Superior temporal gyrus (tissue), 1 donor: ENCODE data around the gene MSH3.
A peak's percentile ranks its signal among the peaks of the same experiment; 100 is the strongest.
"Not testable (repeated sequence)": the region's sequence is repeated elsewhere in the genome, so short reads cannot be mapped to it uniquely, and the experiment has no call there.

Experiments used
- DNase-seq: peaks from one replicate; pipeline ENCODE4 v3.0.0-alpha.2; 2016; ENCODE audit errors: extremely low spot score

Gene MSH3

DNA sequence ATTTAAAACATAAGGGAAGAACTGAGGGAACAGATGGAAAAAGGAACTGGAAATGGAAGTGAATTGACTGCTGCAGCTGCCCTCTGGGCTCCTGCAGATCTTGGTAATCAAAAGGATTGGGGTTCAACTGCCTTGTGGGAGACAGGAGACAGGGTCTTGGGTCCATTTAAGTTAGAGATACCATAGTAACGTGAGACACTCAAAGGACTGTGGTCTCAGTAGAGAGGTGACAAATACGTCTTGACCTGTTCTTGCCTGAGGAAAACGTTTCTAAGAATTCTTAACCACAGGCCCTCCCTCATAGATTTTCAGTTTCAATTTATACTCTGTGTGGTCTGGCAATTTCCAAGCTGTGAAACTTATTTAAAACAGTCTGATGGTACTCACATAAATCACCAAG is 101.2 kb downstream of the MSH3 start:
- no peak for DNase-seq

DNA sequence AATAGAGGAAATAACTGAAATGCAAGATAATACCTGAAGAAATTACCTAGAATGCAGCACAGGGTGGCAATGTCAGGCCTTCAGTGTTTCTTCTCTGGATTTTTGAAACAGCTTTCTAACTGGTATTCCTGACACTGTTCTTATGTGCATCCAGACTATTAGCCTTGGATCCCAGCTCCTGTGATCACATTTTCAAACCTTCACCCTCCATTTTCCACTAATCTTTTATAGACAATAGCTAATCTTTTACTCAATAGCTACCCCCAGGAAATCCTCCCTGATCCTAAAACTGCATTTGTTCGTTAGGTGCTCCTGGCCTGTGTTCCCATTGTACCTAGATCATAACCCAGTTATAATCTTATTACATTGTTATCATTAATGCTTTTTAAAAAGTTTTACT is 101.8 kb downstream of the MSH3 start:
- DNase-seq: no peak

DNA sequence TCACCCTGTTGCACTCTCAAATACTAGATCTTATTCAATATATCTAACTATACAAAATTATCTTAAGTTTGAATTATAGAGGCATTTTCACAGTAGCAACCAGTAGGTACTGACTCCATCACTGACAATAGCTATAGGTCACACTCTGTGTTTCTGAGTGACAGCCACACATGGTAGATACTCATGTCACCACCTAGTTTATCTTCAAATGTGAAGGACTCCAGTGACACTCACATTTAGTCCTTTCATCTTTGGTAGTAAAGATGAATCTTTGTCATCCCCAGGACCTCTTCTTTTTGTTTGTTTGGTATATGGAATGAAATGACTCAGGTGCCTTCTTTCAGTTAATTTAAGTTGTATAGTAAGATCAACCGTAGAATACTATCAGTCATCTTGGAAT is 102.8 kb downstream of the MSH3 start:
- no peak for DNase-seq

DNA sequence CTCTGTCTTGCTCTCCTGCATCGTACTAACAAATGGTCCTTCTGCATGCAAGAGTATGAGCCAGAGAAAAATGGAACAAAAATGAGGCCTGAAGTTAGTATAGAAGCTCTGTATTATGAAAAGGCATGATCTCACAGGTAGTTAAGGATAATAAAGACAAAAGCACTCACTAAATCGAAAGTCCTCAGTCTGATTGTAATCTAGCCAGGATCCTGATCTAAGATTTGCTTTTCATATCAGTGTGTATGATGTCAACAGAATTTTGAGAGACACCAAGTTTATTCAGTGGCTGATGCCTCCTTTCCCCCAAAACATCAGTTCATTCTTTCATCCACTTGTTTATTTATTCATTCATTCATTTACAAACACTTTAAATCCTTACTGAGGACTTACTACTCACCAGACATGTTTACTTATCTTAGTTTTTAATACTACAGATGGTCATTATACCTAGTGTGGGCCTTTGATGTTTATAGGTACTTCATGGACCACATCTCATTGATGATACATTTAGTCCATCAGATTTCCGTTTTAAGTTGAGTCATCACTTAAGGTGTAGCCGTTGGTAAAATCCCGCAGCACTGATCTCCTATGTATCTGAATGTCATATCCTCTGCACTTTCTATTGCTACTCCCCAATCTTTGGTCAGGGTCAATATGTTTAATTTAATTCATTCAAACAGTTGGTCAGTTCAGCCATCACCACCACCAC is 105.6 kb downstream of the MSH3 start:
- no peak for DNase-seq

DNA sequence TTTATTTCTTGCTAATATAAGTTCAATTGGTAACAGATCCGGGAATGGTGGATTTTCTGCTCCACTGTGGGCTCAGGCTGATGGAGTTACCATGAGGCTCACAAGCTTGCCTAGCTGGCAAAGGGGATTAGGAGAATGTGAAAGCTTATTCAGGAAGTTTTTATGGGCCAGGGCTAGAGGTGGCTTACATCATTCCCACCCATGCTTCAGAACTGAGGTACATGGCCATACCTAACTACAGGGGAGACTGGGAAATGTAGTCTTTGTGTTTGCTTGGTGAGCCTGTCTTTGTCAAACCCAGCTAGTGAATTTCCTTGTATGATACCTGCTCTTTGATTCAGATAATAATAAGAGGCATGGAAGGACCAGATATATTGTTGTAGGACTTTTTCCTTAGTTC is 106.2 kb downstream of the MSH3 start:
- DNase-seq: no peak

DNA sequence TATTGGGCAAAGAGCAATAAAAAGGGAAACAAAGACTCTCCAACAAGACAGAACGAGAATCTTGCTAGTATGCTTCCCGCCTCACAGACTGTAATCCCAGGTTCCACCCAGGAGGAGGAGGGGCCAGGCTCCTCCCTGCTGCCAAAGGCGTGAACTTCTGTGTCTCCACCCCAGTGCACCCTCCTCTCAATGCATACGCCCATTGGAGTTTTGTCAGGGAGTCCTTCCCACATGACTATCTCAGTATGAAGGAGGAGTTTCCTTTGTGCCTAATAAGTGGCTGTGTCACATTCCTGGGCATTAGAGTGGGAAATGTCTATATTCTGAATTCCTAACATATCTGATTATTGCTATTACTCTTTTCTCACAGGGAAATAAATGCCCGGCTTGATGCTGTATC is 106.7 kb downstream of the MSH3 start:
- DNase-seq: no peak

DNA sequence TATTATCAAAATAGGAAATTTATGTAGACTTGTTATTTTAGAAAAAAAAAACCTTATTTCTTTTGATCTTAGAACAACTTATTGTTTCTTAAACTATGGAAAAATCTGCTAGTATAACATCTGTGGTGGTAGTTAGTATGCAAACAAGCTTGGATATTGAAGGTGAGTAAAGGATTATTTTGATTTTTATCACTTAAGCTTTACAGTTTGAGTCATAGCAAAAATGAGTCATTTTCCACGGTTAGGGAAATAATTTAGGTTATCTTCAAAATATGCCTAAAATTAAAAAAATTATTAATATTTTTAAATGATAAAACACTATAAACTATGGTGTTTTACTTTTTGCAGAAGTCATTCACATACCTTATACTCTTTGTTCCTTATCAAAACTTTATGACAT is 107.5 kb downstream of the MSH3 start:
- DNase-seq: no peak

DNA sequence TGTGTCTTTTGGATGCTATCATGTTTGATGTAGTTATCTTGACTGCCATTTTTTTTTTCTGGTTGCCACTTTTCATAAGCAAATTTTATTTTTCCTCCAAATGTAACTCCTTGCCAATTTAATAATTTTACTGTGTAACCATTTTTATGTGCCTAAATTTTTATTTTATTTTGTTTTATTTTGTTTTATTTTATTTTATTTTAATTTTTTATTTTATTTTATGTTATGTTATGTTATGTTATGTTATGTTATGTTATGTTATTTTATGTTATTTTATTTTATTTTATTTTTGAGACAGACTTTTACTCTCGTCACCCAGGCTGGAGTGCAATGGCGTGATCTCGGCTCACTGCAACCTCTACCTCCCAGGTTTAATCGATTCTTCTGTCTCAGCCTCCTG is 108.1 kb downstream of the MSH3 start:
- DNase-seq: no peak

DNA sequence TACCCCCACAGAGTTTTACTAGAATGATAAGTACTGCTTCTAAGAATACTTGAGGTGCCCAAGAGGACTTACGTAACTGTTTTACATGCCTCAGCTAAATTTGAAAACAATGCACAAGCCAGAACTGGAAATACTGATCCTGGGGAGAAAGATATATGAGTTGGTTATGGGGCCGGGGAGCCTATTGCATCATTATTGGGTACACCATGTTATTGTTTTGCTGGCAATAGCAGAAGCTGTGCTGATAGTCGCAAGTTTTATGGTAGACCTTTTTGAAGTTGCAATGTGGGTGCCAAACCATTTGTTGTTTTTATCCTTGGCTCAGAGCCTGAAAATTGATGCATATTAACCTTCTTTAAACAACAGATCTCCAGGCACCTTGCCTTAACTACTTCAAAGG is 108.8 kb downstream of the MSH3 start:
- no peak for DNase-seq

DNA sequence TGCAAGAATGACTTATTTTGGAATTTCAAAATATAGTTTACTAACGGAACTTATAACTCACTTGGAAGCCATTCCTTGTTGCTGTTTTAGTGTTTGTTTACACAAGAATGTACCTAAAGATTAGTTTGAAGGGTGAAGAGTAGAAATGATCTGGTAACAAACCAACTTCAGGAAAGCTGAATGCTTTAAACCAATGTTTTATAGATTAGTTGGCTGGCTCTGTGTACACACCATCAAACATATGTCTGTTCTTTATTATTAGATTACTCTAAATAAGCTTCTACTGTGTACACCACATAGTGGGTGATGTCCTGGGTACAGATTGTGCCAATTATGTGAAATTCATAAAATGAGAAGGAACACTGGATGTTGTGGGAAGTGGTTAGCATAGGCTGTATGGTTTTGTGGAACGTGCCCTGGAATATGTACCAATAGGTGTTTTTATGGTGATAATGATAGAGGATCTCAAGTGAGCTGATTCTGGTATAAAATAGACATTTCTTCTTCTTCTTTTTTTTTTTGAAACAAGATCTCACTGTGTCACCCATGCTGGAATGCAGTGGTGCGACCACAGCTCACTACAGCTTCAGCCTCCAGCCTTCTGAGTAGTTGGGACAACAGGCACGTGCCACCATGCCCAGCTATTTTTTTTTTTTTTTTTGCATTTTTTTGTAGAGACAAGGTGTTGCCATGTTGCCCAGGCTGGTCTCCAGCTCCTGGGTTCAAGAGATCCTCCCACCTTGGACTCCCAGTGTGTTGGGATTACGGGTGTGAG is 109.6 kb downstream of the MSH3 start:
- no peak for DNase-seq

DNA sequence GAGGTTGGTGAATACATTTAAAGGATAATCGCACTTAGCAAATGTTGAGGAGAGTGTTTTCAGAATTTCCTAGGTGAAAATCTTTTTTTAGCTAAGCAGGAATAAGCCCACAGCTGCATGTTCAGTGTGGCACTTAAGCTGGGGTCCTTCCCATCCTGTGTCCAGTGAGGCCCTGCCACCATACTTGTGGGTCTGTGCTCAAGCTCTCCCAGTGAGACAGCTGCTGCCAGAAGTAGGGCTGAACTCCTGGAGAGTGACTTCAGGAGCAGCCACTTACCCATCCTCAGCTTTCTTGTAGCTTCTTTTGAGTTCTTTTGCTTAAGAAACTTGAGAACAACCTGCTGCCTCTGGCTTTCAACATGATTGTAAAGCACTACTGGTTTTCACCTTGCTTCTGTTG is 110.3 kb downstream of the MSH3 start:
- no peak for DNase-seq

DNA sequence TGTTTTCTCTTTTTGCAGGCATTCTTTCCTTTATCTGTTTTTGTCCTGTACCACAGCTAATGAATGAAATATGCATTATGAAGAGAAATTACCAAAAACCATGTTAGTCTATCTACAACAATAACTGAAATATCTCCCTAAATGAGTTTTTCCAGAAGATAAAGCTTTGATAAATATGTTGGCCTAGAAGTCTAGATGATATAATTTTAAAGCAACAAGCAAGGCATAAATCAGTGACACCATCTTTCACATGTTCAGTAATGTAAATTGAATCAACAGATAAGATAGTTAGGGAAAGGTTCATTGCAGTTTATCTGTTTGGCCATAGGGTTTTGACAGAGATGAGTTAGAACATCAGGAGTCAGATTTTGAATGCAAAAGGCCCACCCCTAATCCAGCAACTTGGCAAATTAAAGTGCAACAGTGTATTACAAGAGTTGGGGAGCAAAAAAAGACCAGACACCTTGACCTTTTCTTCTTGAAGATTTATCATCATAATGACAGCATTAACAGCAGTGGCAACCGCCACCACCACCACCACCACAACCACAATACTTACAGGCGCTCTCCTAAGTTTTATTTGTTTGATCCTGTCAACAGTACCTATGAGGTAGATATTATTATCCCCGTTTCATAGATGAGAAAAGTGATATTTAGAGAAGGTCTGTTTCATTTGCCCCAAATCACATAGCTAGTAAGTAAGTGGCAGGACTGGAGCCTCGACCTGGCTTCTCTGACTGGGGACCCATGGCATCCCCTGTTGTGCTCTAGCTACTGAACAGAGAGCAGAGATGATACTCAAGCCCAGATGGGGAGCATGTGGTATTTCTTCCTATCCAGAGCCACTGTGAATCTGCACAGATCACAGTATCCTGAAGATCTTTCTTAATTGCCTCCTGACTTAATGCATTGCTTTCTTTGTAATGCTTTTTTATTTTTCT is 123.2 kb downstream of the MSH3 start:
- no peak for DNase-seq

DNA sequence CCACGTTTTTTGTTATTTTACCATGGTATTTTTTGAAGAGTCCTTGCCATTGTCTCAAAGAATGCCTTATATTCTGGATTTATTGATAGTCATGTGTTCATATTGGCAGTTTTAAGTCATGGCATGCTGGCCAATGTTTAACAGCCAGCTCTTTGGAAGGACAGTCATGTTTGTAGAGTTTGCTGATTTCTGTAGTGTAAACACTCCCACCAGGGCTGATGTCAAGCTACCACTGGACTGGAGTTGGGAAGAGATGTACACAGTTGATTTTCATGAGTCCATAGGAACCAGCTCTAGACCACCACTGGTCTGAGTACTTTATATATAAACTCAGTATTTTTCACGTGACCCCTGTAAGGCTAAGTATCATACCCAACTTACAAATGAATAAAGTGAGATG is 125.6 kb downstream of the MSH3 start:
- DNase-seq: no peak

DNA sequence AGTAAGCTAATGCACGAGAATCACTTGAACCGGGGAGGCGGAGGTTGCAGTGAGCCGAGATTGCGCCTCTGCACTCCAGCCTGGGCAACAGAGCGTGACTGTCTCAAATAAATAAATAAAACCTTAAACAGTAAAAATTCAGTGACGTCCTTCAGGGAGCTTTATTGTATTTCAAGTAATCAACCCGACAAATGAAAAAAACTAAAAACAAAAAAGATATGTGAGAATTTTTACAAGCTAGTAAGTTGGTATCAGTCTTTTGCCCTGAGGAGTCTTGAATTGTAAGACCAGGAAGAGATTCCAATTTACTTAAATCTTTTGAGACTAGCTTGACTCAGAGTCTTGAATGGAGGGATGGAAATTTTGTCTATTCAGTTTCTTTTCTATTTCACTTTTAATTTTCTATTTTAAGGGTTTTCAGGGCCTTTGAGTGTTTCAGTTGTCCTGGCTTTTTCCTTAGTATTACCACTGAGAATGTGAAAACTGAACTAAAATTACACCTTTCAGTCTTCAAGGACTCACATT is 126.4 kb downstream of the MSH3 start:
- DNase-seq: no peak

DNA sequence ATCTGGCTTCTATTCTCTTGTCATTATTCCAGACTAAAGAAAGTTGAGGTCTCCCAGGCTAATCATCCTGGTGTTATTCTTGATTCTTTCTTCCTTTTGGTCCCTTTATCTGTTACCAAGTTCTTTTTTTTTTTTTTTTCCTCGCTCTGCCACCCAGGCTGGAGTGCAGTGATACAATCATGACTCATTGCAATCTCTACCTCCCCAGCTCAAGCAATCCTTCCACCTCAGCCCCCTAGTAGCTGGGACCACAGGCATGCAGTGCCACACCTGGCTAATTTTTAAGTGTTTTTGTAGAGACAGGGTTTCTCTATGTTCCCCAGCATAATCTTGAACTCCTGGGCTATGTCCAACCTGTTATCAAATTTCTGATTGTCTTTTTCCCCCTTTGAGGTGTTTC is 126.9 kb downstream of the MSH3 start:
- DNase-seq: no peak

DNA sequence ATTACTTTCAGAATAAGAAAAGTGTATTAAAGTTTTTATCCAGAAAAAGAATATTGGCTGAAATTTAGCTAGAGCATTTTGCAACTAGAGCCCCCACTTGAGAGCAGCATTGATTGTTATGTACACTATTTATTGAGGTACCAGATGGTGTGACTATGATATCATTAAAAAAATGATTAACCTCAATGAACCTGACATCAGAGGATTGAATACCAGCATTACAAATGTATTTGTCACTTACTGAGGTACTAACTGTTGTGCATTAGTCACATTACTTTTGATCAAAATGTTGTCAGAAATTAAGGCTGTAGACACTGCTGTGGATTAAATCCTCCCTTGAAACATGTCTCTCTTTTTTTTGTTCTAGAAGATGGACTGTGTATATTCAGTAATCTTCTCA is 128.2 kb downstream of the MSH3 start:
- no peak for DNase-seq

DNA sequence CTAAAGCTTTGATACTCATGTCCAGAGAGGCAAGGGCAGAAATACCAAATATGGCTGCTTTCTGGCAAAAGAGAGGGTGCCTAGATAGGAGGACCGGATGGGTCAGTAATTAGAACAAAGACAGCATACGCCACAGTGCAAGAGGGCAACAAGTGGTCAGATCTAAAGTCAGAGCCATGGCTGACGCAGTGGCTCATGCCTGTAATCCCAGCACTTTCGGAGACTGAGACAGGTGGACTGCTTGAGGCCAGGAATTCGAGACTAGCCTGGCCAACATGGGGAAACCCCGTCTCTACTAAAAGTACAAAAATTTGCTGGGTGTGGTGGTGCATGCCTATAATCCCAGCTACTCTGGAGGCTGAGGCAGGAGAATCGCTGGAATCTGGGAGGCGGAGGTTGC is 129.3 kb downstream of the MSH3 start:
- DNase-seq: not testable (repeated sequence)

DNA sequence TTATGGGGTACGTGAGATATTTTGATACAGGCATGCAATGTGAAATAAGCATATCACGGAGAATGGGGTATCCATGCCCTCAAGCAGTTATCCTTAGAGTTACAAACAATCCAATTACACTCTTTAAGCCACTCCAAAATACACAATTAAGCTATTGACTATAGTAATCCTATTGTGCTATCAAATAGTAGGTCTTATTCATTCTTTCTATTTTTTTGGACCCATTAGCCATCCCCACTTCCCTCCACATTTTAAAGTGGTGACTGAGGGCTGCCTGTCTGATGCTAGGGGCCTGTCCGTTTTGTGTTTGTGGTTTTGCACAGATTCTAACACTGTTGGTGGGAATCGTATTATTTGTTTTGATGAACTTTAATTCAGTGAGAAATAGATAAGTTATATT is 130.0 kb downstream of the MSH3 start:
- DNase-seq: peak; percentile 61

DNA sequence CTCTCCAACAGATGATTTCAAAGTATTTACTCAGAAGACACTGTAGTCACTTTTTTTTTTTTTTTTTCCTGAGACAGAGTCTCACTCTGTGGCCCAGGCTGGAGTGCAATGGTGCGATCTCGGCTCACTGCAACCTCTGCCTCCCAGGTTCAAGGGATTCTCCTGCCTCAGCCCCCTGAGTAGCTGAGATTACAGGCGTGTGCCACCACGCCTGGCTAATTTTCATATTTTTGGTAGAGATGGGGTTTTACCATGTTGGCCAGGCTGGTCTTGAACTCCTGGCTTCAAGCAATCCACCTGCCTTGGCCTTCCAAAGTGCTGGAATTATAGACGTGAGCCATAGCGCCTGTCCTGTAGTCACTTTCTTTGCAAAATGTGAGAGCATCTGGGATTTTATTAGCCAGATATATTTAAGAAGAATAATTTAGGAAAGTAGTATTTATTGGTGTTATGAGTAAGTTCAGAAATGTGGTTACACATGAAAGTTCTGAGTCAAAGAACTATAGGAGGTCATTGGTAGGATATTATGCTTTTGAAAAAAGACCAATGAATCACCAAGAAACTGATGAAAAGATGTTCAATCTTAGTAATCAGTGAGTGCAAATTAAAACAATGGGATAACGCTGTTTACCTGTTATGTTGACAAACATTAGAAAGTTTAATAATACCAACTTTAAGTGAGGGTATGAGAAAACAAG is 135.0 kb downstream of the MSH3 start:
- not testable (repeated sequence) for DNase-seq

DNA sequence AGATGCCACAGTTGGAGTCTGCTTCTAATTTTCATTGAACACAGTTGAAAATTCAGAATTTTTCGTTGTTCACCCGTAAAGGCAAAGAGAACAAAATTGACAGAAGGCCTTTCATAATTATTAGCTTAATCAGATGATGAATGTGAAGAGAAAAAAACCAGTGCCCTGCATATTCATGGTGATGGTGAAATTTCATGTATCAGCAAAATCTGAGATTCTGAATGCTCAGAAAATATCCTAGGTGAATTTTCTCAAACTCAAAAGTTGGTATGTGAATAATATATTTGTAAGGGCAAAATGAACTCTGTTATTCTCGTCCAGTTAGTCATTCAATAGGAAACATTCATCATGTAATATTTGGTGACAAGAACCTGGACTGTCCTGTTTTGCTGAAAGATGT is 136.2 kb downstream of the MSH3 start:
- DNase-seq: no peak

DNA sequence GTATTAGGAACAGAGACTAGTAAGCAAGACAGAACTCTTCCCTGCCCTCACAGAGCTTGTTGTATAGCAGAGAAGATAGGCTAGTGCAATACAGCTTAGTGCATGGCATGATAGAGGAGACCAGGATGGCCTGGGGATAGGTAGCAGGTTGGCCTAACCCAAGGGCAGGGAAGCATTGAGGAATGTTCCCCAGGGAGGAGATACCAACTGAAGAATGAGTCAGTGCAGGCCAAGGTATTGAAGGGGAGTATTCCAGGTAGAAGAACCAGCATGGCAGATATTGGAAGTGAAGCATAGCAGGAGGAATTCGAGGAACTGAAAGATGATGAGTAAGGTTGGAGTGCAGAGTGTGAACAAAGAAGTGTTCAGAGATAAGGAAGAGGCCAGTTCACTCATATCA is 138.9 kb downstream of the MSH3 start:
- DNase-seq: no peak

DNA sequence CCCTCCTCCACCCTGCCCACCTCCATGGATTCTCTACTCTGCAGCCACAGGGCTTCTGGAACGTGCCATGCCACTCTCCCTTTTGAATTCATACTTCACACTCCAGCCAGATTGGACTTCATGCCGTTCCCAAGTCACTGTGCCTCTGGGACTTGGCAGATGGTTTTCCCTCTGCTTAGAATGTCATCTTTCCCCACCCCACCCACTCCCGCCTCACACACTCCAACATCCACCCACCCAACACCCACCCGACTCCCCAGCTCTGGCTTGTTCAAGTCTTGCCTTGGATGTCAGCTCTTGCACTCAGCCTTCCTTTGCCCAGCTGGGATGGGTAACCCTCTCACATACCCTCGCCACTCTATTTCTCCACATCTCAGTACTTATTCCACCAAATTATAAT is 142.4 kb downstream of the MSH3 start:
- DNase-seq: no peak
